ENCODE data around the gene RET. TPM values are rescaled to one million over a fixed set of nuclear protein-coding genes. Genes with fewer than 3 reads are reported as not detected.

Gene RET
- total RNA-seq, 3 donors from 2014 or later (not counting 1 experiment from before 2014, with no cell fraction given), result 0.16 TPM; not detected in 2

DNA sequence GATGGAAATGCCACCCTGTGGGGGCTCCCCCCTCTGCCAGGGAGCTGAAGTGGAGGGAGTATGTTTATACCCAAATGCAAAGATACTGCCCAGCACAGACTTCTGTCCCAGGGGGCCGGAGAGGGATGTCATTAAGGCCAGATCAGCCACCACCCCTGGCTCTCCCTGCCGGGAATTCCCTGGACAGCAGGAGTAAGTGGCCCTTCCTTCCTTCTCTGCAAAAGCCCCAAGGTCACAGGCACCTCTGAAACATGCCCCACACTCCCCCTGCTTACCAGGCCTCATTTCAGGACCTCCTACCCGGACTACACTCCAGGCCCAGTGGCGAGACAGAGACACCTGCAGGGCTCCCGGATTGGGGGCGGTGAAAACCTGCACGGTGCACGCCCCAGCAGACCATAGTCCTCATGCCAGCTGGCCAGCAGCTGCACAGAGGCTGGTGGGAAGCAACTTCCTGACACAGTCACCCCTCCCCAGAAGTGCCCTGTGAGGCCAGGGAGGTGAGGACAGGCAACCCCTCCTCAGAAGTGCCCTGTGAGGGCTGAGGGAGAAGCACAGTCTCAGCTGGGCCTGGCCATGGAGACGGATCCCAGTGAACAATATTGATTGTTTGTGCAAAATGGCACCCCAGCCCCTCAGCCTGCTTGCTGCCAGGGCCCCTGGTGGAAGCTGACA lies 33.0 kb upstream of the RET start:
- no peaks in the 10 kb centered on the region for H3K9me3 Mint-ChIP-seq

DNA sequence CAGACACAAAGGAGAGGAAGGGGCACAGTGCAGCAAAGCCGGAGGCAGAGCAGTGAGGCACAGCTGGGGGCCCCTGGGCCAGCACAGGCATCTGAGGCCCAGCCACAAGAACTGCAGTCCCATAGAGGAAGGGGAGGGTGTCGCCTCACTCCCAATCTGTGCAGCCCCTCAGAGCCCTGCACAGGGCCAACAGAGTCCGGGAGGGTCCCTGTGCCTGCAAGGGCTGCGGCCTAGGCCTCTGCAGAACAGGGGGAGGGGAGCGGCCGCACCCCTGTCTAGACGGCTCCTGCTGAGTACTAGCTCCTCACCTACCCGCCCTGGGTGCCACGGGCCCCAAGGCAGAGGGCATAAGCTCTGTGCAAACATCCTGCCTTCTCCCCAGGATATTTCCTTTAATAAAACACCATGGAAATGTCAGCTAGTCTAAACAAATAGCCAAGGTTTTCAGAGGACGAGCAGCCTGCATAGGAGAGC lies 32.4 kb upstream of the RET start:
- ATAC-seq (no peak), DNase-seq (peak in 1 of 2 donors; percentile 11)
- Histone ChIP-seq H3K27ac (ENCODE audit: low read length) (no peak overlapping the region), H3K9me3 (ENCODE audit: control insufficient read depth, insufficient read depth, low read length) (no peaks in the 10 kb centered on the region), H3K36me3 (ENCODE audit: control insufficient read depth, insufficient read depth, low read length) (no peaks in the 10 kb centered on the region), H3K4me1 (ENCODE audit: control insufficient read depth, insufficient read depth, low read length) (no peaks in the 10 kb centered on the region), H3K27me3 (ENCODE audit: control insufficient read depth, insufficient read depth, low read length) (no peaks in the 10 kb centered on the region), H3K4me3 (ENCODE audit: low read length) (no peak overlapping the region)
- Mint-ChIP-seq H3K9me3 (no peaks in the 10 kb centered on the region), H3K4me3 (no peak overlapping the region), H3K27me3 (ENCODE audit: low read depth in 2 of 2) (peaks cover 0 to 3% of the 10 kb centered on the region in 2 donors), H3K4me1 (no peaks in the 10 kb centered on the region), H3K36me3 (no peaks in the 10 kb centered on the region), H3K27ac (no peak overlapping the region)
- TF ChIP-seq, protein P1, sequence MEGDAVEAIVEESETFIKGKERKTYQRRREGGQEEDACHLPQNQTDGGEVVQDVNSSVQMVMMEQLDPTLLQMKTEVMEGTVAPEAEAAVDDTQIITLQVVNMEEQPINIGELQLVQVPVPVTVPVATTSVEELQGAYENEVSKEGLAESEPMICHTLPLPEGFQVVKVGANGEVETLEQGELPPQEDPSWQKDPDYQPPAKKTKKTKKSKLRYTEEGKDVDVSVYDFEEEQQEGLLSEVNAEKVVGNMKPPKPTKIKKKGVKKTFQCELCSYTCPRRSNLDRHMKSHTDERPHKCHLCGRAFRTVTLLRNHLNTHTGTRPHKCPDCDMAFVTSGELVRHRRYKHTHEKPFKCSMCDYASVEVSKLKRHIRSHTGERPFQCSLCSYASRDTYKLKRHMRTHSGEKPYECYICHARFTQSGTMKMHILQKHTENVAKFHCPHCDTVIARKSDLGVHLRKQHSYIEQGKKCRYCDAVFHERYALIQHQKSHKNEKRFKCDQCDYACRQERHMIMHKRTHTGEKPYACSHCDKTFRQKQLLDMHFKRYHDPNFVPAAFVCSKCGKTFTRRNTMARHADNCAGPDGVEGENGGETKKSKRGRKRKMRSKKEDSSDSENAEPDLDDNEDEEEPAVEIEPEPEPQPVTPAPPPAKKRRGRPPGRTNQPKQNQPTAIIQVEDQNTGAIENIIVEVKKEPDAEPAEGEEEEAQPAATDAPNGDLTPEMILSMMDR (IDR thresholded peaks at IDR 0.05), result no peak
- intact Hi-C loops (cut with micrococcal nuclease), result no loop called here
- WGBS (ENCODE audit: insufficient coverage), result 79% methylated on average over 10 of the region's 10 CpGs

More for the DNA sequence above, 33.0 kb upstream of the RET start:
- H3K4me1 Mint-ChIP-seq, result no peaks in the 10 kb centered on the region
- TF ChIP-seq, protein P1 (IDR thresholded peaks at IDR 0.05), result no peak
- no peaks in the 10 kb centered on the region for H3K36me3 Mint-ChIP-seq
- H3K27ac Mint-ChIP-seq, result no peak overlapping the region
- Histone ChIP-seq H3K9me3 (ENCODE audit: control insufficient read depth, insufficient read depth, low read length) (no peaks in the 10 kb centered on the region), H3K27me3 (ENCODE audit: control insufficient read depth, insufficient read depth, low read length) (no peaks in the 10 kb centered on the region), H3K27ac (ENCODE audit: low read length) (no peak overlapping the region), H3K36me3 (ENCODE audit: control insufficient read depth, insufficient read depth, low read length) (no peaks in the 10 kb centered on the region), H3K4me3 (ENCODE audit: low read length) (no peak overlapping the region), H3K4me1 (ENCODE audit: control insufficient read depth, insufficient read depth, low read length) (no peaks in the 10 kb centered on the region)
- ATAC-seq (no peak), DNase-seq (peak in 1 of 2 donors; percentile 11)
- H3K4me3 Mint-ChIP-seq, result no peak overlapping the region
- WGBS (ENCODE audit: insufficient coverage), result 71% methylated on average over 9 of the region's 9 CpGs
- no peaks in the 10 kb centered on the region for H3K27me3 Mint-ChIP-seq (ENCODE audit: low read depth in 2 of 2)
- intact Hi-C loops (cut with micrococcal nuclease), result no loop called here

DNA sequence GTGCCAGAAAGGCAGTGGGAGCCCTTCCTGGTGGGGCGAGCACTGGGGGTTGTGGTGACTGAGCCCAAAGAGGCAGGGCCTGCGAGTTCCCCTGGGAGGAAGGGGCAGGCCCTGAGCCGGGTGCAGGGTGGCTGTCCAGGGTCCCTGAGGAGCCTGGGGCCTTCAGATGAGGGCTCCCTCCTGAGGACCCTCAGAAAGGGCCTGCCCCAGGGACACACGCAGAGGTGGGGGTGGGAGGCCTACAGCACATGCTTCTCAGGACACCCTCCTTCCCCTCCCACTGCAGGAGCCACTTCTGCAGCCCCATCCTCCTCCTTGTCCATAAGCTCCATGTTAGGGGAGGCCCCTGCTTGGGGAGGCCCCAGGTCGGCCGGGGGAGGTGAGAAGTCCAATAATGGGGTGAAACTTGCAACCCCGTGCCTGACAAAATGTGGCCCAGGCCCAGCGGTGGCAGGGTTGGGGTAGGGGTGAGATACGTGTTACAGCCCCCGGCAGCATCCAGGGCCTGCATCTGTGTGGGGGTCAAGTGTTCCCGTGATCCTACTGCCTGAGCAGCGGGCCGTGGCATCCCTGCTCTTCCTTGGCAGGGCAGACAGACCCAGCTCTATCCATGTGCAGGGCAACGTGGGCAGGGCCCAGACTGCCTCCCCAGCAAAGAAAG lies 31.8 kb upstream of the RET start:
- H3K4me3 Mint-ChIP-seq, result no peak overlapping the region
- ATAC-seq, result no peak
- 81% methylated on average over 14 of the region's 14 CpGs for WGBS (ENCODE audit: insufficient coverage)
- peaks cover 0 to 3% of the 10 kb centered on the region in 2 donors for H3K27me3 Mint-ChIP-seq (ENCODE audit: low read depth in 2 of 2)
- no peaks in the 10 kb centered on the region for H3K9me3 Mint-ChIP-seq
- no peaks in the 10 kb centered on the region for H3K36me3 ChIP-seq (ENCODE audit: control insufficient read depth, insufficient read depth, low read length)
- no peaks in the 10 kb centered on the region for H3K27me3 ChIP-seq (ENCODE audit: control insufficient read depth, insufficient read depth, low read length)
- TF ChIP-seq, protein P1 (IDR thresholded peaks at IDR 0.05), result no peak
- no peaks in the 10 kb centered on the region for H3K9me3 ChIP-seq (ENCODE audit: control insufficient read depth, insufficient read depth, low read length)
- H3K27ac ChIP-seq (ENCODE audit: low read length), result no peak overlapping the region
- peak in 1 of 2 donors; percentile 11 for DNase-seq
- H3K27ac Mint-ChIP-seq, result no peak overlapping the region
- no peak overlapping the region for H3K4me3 ChIP-seq (ENCODE audit: low read length)
- H3K4me1 ChIP-seq (ENCODE audit: control insufficient read depth, insufficient read depth, low read length), result no peaks in the 10 kb centered on the region
- no peaks in the 10 kb centered on the region for H3K36me3 Mint-ChIP-seq
- H3K4me1 Mint-ChIP-seq, result no peaks in the 10 kb centered on the region
- intact Hi-C loops (cut with micrococcal nuclease), result no loop called here
